ENCODE data around the gene SSR4.

DNA sequence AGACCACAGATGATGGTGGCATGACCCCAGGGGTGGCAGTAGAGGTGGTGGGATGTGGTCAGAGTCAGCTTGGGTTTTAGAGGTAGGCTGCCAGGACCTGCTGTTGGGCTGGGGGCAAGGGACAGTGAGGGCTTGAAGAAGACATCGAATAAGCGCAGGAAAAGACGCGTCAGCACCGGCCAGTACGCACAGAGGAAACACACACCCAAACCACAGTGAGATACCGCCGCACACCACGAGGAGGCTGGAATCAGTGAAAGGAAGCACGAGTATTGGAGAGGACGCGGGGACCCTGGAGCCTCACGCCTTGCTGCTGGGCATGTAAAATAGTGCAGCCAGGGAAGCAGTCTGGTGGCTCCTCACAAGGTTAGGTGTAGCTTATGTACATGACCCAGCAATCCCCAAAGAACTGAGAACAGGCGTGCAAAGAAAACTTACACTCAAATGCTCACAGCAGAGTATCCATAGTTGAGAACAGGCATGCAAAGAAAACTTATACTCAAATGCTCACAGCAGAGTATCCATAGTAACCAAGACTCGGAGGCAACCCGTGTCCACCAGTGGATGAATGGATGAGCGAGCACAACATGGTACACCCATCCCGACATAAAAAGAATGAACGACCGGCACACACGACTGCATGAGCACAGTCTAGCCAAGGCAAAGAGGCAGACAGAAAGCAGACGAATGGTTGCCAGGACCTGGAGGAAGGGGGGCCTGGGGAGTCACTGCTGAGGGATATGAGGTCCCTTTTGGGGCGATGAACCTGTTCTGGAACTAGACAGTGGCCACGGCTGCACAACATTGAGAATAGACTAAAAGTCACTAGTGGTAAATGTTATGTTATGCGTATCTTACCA lies 22.6 kb downstream of the SSR4 start:
- TF ChIP-seq ATF1 (CRISPR knock-in tag; IDR thresholded peaks at IDR 0.05), result no peak
- TF ChIP-seq BCL6 (CRISPR knock-in tag; IDR thresholded peaks at IDR 0.05), result no peak
- TF ChIP-seq POLR2AphosphoS5 (IDR thresholded peaks at IDR 0.05; ENCODE audit: low read depth, low read length), result no peak
- no peak for TF ChIP-seq FOXJ3 (CRISPR knock-in tag; IDR thresholded peaks at IDR 0.05; ENCODE audit: borderline replicate concordance)
- no peak for TF ChIP-seq NBN (conservative IDR thresholded peaks at IDR 0.05)
- TF ChIP-seq SNAPC2 (CRISPR knock-in tag; IDR thresholded peaks at IDR 0.05), result no peak
- no peak for TF ChIP-seq ZNF335 (CRISPR knock-in tag; IDR thresholded peaks at IDR 0.05)
